Calu3 (cell line): Measurements from ENCODE around the gene LGALS3. TPM values are rescaled to one million over a fixed set of nuclear protein-coding genes. Genes with fewer than 3 reads are reported as not detected.

Experiments
- BruUV-seq: library from RNA; stranded (reverse); fragments of 400-500 nt; replicated peaks from 2 replicates; lab custom pipeline; 2021; lab: Mats Ljungman, UMichigan
- CTCF ChIA-PET: fragments of 300-600 bp; sonication (Branson Sonifier 250); formaldehyde crosslinking; loops from one replicate; lab custom pipeline; 2022; ENCODE audit warnings: antibody characterized with exemption; lab: Charles Lee
- DNase-seq: peaks from one replicate; pipeline ENCODE4 v3.0.0; 2022
- H3K27ac Mint-ChIP-seq: one replicate; pipeline ENCODE4 v1.8.0; 2022; ENCODE audit warnings: mixed read lengths; ENCODE audit not compliant: unreplicated experiment
- H3K27me3 Mint-ChIP-seq: one replicate; pipeline ENCODE4 v1.8.0; 2022; ENCODE audit warnings: mixed read lengths; ENCODE audit not compliant: unreplicated experiment
- H3K36me3 Mint-ChIP-seq: one replicate; pipeline ENCODE4 v1.8.0; 2022; ENCODE audit warnings: mild to moderate bottlenecking, moderate library complexity, mixed read lengths; ENCODE audit not compliant: insufficient read depth, unreplicated experiment
- H3K4me1 Mint-ChIP-seq: one replicate; pipeline ENCODE4 v1.8.0; 2022; ENCODE audit warnings: mild to moderate bottlenecking, low read depth, mixed read lengths; ENCODE audit not compliant: unreplicated experiment
- H3K4me3 Mint-ChIP-seq: one replicate; pipeline ENCODE4 v1.8.0; 2022; ENCODE audit warnings: mild to moderate bottlenecking, low read depth, moderate library complexity, mixed read lengths; ENCODE audit not compliant: unreplicated experiment
- H3K9me3 Mint-ChIP-seq: one replicate; pipeline ENCODE4 v1.8.0; 2022; ENCODE audit warnings: low read depth, mixed read lengths; ENCODE audit not compliant: unreplicated experiment
- CTCF ChIP-seq: fragments of 200-600 bp; IDR thresholded peaks from one replicate; pipeline ENCODE4 v1.8.0; 2022; ENCODE audit warnings: antibody characterized with exemption; ENCODE audit not compliant: unreplicated experiment
- intact Hi-C: fragments of 100-400 bp; cut with micrococcal nuclease; formaldehyde crosslinking; loops from one replicate; pipeline ENCODE4 v1.10.0; 2022; ENCODE audit not compliant: unreplicated experiment
- total RNA-seq: library from RNA; stranded (reverse); gene quantifications from 2 replicates; pipeline ENCODE4 v1.2.3, GENCODE V29; 2022

LGALS3 gene
- total RNA-seq, 1 experiment from 2014 or later, result 429 TPM

DNA sequence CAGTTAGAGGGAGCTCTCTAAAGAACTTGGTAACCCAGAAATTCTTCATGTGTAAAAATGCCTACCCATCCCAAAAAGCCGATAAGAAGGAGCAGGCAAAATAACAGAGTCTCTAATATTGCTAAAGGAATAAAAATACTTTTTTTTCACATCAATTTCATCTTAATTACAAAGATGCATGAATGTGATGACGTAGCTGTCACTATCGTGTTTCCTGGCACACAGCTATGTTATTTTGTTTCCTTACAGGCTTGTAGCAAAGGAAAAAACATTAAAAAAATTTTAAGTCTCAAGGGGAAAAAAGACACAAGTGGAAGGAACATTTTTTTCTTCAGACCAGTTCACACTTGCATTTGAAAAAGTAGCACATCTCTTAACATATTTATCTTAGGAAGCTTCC lies 10.3 kb upstream of the LGALS3 start:
- Mint-ChIP-seq H3K4me3 (no peak overlapping the region), H3K27ac (no peak overlapping the region), H3K27me3 (no peaks in the 10 kb centered on the region), H3K9me3 (no peaks in the 10 kb centered on the region), H3K4me1 (peaks cover 64% of the 10 kb centered on the region), H3K36me3 (peaks cover 12% of the 10 kb centered on the region)
- no TSS peak for BruUV-seq
- CTCF ChIA-PET, result interaction anchor here (1.0 kb wide), 1 partner anchor 9 kb away, joined by 3 read pairs; no protein-coding TSS in a partner anchor
- DNase-seq, result no peak
- intact Hi-C loops, result no loop called here
- TF ChIP-seq CTCF, result no peak

DNA sequence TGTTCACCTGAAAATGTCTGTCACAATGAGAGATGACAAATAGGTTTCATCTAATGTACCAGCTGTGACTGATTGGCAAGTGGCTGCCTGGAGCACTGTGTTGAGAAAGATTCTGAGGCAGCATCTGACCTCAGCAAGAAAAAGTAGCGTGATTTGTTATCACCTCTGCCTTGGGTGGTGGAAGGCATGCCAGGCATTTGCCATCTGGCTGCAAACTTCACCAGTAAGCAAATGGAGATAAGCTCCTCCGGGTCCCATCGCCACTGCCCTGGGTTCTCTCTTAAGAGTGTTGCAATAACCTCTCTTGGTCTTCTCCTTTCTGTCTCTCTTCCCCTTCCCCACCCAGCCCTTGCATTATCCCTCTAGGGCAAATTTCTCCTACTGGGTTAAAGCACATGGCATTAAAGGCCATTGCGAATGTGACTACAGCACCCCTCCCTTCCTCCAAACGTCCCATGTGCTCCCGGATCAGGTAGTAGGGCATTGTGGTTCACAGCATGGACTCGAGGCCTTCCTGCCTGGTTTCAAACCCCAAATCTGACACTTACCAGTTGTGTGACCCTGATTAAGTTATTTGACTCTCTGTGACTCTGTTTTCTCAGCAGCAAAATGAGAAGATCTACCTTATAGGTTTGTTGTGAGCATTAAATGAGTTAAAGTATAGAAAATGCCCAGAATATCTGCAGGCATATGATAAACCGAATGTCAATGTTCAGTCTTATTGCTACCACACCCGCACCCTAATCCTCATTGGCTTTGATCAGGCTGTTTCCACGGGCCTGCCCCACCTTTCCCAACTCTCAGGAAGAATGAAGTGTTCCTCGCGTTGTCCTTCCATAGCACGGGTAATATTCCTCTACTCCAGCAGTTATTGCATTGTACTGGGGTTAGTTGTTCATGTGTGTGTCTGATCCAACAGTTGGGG lies 8.2 kb upstream of the LGALS3 start:
- intact Hi-C loops, result no loop called here
- Mint-ChIP-seq H3K4me1 (peaks cover 66% of the 10 kb centered on the region), H3K4me3 (no peak overlapping the region), H3K36me3 (peaks cover 20% of the 10 kb centered on the region), H3K9me3 (no peaks in the 10 kb centered on the region), H3K27ac (no peak overlapping the region), H3K27me3 (no peaks in the 10 kb centered on the region)
- no TSS peak for BruUV-seq
- no peak for DNase-seq
- CTCF ChIA-PET, result no interaction called here
- no peak for TF ChIP-seq CTCF

- DNase-seq, result no peak
Measured at GRCh38 chr14:55121628-55122439, 7.2 kb upstream of the LGALS3 start.

More at GRCh38 chr14:55121628-55122439, 7.2 kb upstream of the LGALS3 start:
- H3K4me3 Mint-ChIP-seq, result peak overlapping the region; percentile 55
- CTCF ChIA-PET, result interaction anchor here (1.2 to 2.4 kb wide), 4 partner anchors 14 to 70 kb away, joined by 3 to 15 read pairs (median 6); partner anchors contain the start of gene MAPK1IP1L
- peaks cover 70% of the 10 kb centered on the region for H3K4me1 Mint-ChIP-seq
- H3K36me3 Mint-ChIP-seq, result peaks cover 20% of the 10 kb centered on the region
- TF ChIP-seq CTCF, result no peak
- intact Hi-C loops, result no loop called here
- BruUV-seq, result no TSS peak
- H3K27me3 Mint-ChIP-seq, result no peaks in the 10 kb centered on the region
- peak overlapping the region; percentile 97 for H3K27ac Mint-ChIP-seq
- H3K9me3 Mint-ChIP-seq, result no peaks in the 10 kb centered on the region
